HepG2 (cell line): Measurements from ENCODE around the gene RNF126. TPM values are rescaled to one million over a fixed set of nuclear protein-coding genes. Genes with fewer than 3 reads are reported as not detected.
A peak's percentile ranks its signal among the peaks of the same experiment; 100 is the strongest.

Source experiments
- ASH2L ChIP-seq: fragments of 300-600, 200-600 bp; sonication (generic); IDR thresholded peaks from 2 replicates; pipeline ENCODE4 v1.7.0; 2017; ENCODE audit warnings: low read depth, mild to moderate bottlenecking, moderate library complexity, mixed read lengths, low read length; ENCODE audit not compliant: insufficient read length
- CENPX ChIP-seq: sonication (generic); formaldehyde crosslinking; IDR thresholded peaks from 2 replicates; pipeline ENCODE4 v1.9.0; 2021; ENCODE audit warnings: mild to moderate bottlenecking, missing genetic modification reagents, moderate library complexity
- FOSL2 ChIP-seq: sonication (generic); formaldehyde crosslinking; IDR thresholded peaks from 2 replicates; pipeline ENCODE4 v1.4.0; 2020; ENCODE audit warnings: missing genetic modification reagents
- KDM4B ChIP-seq: sonication (generic); formaldehyde crosslinking; IDR thresholded peaks from 2 replicates; pipeline ENCODE4 v1.4.0; 2020; ENCODE audit warnings: missing genetic modification reagents
- PCBP1 ChIP-seq: fragments of 200-400 bp; formaldehyde crosslinking; IDR thresholded peaks from 2 replicates; pipeline ENCODE4 v1.6.1; 2017; ENCODE audit warnings: mild to moderate bottlenecking, low read depth, low read length, borderline replicate concordance
- REPIN1 ChIP-seq: sonication (generic); formaldehyde crosslinking; IDR thresholded peaks from 2 replicates; pipeline ENCODE4 v1.8.0; 2022; ENCODE audit warnings: missing genetic modification reagents, low read depth, mild to moderate bottlenecking, borderline replicate concordance
- ZNF530 ChIP-seq: sonication (generic); formaldehyde crosslinking; IDR thresholded peaks from 2 replicates; pipeline ENCODE4 v1.5.0; 2020; ENCODE audit warnings: low read depth, mild to moderate bottlenecking, missing genetic modification reagents
- ZNF720 ChIP-seq: sonication (generic); formaldehyde crosslinking; IDR thresholded peaks from 2 replicates; pipeline ENCODE4 v1.4.0; 2020; ENCODE audit warnings: missing genetic modification reagents
- polyA plus RNA-seq, 8 experiments: library from polyadenylated mRNA; depleted of rRNA in 3 of 8; stranded (reverse) in 7 of 8; unstranded in 1 of 8; fragments of >200 nt; fragmentation: Illumina TruSeq in 4 of 8; extraction: Trizol in 4 of 8; gene quantifications; 2 replicates each; pipeline versions ENCODE4 v1.2.1 to v1.2.3, GENCODE V29; 2011 to 2016; ENCODE audit warnings: low read depth in 4 of 8, missing spikeins in 1 of 8, mixed read lengths in 1 of 8; ENCODE audit not compliant: insufficient read depth in 1 of 8
- total RNA-seq, 5 experiments: library from RNA; depleted of rRNA; stranded (reverse); fragments of >200 nt; fragmentation: Illumina TruSeq; extraction: Trizol; gene quantifications; 2 replicates each; pipeline ENCODE4 v1.2.3, GENCODE V29; 2016; ENCODE audit warnings: low read depth in 1 of 5
- TF ChIP-seq, protein P1 (sequence below), 2 experiments: IDR thresholded peaks; 2 replicates each; pipeline ENCODE4 v1.6.1; 2011 to 2012; ENCODE audit warnings: low read length in 2 of 2, borderline replicate concordance in 1 of 2, low read depth in 1 of 2, mild to moderate bottlenecking in 1 of 2, moderate library complexity in 1 of 2
- TF ChIP-seq, protein P2 (sequence below): sonication (generic); formaldehyde crosslinking; IDR thresholded peaks from 2 replicates; pipeline ENCODE4 v1.8.1; 2023; ENCODE audit warnings: mild to moderate bottlenecking, moderate library complexity, missing genetic modification reagents
- TF ChIP-seq, protein P3 (sequence below): sonication (generic); formaldehyde crosslinking; conservative IDR thresholded peaks from 2 replicates; pipeline ENCODE4 v1.4.0; 2020; ENCODE audit warnings: missing genetic modification reagents
- TF ChIP-seq, protein P4 (sequence below): sonication (generic); formaldehyde crosslinking; IDR thresholded peaks from 2 replicates; pipeline ENCODE4 v1.4.0; 2020; ENCODE audit warnings: missing genetic modification reagents, mild to moderate bottlenecking, borderline replicate concordance
- TF ChIP-seq, protein P5 (sequence below), 2 experiments: sonication (generic) in 1 of 2; formaldehyde crosslinking in 1 of 2; IDR thresholded peaks; 2 replicates each; pipeline versions ENCODE4 v1.4.0 to v1.6.1; 2016 to 2020; ENCODE audit warnings: borderline replicate concordance in 1 of 2, low read depth in 1 of 2, mild to moderate bottlenecking in 1 of 2, missing genetic modification reagents in 1 of 2

RNF126 gene
- total and polyA plus RNA-seq, 2 of the 13 experiments (the other 11 are each of a cell fraction or from before 2014, with no cell fraction given), result 23.2 to 34.0 TPM

DNA sequence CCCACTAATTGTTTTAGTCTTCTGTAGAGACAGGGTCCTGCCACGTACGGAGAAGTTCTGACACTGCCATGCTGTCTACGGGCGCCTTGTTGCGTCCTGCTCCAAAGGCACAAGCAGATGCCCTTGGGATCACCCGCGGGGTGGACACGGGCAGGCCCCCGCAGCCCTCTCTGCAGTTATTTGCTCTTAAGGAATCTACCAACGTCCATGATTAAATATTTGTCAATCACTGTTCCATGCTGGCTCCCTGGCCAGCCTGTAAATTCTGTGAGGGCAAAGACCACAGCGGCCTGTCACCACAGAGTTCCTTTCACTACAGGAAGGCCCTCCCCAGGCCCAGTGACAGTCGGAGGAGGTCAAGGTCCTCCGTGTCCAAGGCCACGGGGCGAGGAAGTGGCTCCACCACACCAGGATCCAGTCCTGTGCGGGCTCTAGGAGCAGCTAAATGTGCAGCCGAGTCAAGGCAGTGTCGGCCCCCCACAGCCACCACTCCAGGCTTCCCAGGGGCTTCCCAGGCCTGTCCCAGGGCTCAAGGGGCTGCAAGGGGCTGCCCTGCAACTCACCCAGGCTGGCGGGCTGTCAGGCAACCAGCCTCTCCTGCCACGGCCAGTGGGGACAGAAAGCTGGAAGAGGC, 2.1 kb downstream of the RNF126 start (continued):
- TF ChIP-seq, protein P1, sequence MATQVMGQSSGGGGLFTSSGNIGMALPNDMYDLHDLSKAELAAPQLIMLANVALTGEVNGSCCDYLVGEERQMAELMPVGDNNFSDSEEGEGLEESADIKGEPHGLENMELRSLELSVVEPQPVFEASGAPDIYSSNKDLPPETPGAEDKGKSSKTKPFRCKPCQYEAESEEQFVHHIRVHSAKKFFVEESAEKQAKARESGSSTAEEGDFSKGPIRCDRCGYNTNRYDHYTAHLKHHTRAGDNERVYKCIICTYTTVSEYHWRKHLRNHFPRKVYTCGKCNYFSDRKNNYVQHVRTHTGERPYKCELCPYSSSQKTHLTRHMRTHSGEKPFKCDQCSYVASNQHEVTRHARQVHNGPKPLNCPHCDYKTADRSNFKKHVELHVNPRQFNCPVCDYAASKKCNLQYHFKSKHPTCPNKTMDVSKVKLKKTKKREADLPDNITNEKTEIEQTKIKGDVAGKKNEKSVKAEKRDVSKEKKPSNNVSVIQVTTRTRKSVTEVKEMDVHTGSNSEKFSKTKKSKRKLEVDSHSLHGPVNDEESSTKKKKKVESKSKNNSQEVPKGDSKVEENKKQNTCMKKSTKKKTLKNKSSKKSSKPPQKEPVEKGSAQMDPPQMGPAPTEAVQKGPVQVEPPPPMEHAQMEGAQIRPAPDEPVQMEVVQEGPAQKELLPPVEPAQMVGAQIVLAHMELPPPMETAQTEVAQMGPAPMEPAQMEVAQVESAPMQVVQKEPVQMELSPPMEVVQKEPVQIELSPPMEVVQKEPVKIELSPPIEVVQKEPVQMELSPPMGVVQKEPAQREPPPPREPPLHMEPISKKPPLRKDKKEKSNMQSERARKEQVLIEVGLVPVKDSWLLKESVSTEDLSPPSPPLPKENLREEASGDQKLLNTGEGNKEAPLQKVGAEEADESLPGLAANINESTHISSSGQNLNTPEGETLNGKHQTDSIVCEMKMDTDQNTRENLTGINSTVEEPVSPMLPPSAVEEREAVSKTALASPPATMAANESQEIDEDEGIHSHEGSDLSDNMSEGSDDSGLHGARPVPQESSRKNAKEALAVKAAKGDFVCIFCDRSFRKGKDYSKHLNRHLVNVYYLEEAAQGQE (IDR thresholded peaks at IDR 0.05; ENCODE audit: borderline replicate concordance in 1 of 2, low read depth in 1 of 2, low read length in 2 of 2), result peak in 1 of 2 experiments; percentile 61; a peak in 1 of 4 replicates
- no peak for TF ChIP-seq CENPX (CRISPR knock-in tag)
- peak; percentile 37 for TF ChIP-seq ASH2L
- TF ChIP-seq, protein P2, sequence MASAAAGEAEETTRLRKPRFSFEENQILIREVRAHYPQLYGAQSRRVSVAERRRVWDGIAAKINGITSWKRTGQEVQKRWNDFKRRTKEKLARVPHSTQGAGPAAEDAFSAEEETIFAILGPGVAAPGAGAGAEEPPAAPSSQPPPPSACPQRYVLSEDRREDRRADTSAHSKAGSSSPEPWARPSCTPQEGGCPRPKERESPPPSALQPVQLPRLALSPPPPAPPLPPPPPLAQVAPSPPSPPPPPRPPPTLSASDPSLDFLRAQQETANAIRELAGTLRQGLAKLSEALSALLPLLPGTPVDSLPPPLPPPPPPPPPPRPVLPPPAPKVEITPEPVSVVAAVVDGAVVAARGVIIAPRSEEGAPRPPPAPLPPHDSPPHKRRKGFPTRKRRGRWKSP (CRISPR knock-in tag), result 0 out of 2 replicates have a peak, but pooled peaks have one; percentile 53
- TF ChIP-seq ZNF720 (CRISPR knock-in tag), result no peak
- TF ChIP-seq, protein P3, sequence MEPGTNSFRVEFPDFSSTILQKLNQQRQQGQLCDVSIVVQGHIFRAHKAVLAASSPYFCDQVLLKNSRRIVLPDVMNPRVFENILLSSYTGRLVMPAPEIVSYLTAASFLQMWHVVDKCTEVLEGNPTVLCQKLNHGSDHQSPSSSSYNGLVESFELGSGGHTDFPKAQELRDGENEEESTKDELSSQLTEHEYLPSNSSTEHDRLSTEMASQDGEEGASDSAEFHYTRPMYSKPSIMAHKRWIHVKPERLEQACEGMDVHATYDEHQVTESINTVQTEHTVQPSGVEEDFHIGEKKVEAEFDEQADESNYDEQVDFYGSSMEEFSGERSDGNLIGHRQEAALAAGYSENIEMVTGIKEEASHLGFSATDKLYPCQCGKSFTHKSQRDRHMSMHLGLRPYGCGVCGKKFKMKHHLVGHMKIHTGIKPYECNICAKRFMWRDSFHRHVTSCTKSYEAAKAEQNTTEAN (CRISPR knock-in tag), result peak; percentile 50; the same call in 1 of the 2 replicates
- TF ChIP-seq PCBP1, result no peak
- TF ChIP-seq KDM4B (CRISPR knock-in tag), result peak; percentile 71; the same call in 1 of the 2 replicates
- peak; percentile 50; the same call in 1 of the 2 replicates for TF ChIP-seq FOSL2 (CRISPR knock-in tag)
- TF ChIP-seq, protein P4, sequence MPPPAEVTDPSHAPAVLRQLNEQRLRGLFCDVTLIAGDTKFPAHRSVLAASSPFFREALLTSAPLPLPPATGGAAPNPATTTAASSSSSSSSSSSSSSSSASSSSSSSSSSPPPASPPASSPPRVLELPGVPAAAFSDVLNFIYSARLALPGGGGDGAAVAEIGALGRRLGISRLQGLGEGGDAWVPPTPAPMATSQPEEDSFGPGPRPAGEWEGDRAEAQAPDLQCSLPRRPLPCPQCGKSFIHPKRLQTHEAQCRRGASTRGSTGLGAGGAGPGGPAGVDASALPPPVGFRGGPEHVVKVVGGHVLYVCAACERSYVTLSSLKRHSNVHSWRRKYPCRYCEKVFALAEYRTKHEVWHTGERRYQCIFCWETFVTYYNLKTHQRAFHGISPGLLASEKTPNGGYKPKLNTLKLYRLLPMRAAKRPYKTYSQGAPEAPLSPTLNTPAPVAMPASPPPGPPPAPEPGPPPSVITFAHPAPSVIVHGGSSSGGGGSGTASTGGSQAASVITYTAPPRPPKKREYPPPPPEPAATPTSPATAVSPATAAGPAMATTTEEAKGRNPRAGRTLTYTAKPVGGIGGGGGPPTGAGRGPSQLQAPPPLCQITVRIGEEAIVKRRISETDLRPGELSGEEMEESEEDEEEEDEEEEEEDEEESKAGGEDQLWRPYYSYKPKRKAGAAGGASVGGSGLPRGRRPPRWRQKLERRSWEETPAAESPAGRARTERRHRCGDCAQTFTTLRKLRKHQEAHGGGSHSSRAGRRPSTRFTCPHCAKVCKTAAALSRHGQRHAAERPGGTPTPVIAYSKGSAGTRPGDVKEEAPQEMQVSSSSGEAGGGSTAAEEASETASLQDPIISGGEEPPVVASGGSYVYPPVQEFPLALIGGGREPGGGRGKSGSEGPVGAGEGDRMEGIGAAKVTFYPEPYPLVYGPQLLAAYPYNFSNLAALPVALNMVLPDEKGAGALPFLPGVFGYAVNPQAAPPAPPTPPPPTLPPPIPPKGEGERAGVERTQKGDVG (CRISPR knock-in tag), result peak; percentile 67; the same call in 1 of the 2 replicates
- TF ChIP-seq ZNF530 (CRISPR knock-in tag), result no peak
- TF ChIP-seq, protein P5, sequence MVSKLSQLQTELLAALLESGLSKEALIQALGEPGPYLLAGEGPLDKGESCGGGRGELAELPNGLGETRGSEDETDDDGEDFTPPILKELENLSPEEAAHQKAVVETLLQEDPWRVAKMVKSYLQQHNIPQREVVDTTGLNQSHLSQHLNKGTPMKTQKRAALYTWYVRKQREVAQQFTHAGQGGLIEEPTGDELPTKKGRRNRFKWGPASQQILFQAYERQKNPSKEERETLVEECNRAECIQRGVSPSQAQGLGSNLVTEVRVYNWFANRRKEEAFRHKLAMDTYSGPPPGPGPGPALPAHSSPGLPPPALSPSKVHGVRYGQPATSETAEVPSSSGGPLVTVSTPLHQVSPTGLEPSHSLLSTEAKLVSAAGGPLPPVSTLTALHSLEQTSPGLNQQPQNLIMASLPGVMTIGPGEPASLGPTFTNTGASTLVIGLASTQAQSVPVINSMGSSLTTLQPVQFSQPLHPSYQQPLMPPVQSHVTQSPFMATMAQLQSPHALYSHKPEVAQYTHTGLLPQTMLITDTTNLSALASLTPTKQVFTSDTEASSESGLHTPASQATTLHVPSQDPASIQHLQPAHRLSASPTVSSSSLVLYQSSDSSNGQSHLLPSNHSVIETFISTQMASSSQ (IDR thresholded peaks at IDR 0.05; ENCODE audit: low read depth), result peak; percentile 49; the same call in 1 of the 2 replicates
- TF ChIP-seq, protein P5 (CRISPR knock-in tag; IDR thresholded peaks at IDR 0.05; ENCODE audit: borderline replicate concordance), result peak; percentile 30; the same call in 1 of the 2 replicates
- peak; percentile 86; the same call in 1 of the 2 replicates for TF ChIP-seq REPIN1 (CRISPR knock-in tag)
